Muscle of leg (tissue), 9 donors: ENCODE results near the gene PSME2. TPM values are rescaled to one million over a fixed set of nuclear protein-coding genes. Genes with fewer than 3 reads are reported as not detected.

ENCODE experiments used
- polyA plus RNA-seq, 8 donors: library from polyadenylated mRNA; unstranded; fragments of 120-200 nt; gene quantifications; one replicate each; pipeline versions ENCODE4 v1.2.1 to v1.2.3, GENCODE V29; 2013; ENCODE audit warnings: inconsistent platforms in 1 of 8, low replicate concordance in 1 of 8; ENCODE audit not compliant: insufficient read length in 8 of 8, insufficient read depth in 1 of 8
- total RNA-seq: library from RNA; stranded (reverse); fragments of 120-200 nt; gene quantifications from one replicate; pipeline ENCODE4 v1.2.4, GENCODE V29; 2013

The PSME2 gene
- total and polyA plus RNA-seq, 9 donors, result 82.8 to 100 (median 94.6) TPM

Other genes starting within 250 kb of the PSME2 start
Only the 30 nearest of the 31 such genes appear.
- 14.4 TPM for gene DHRS4, start 192.8 kb downstream of the PSME2 start, total RNA-seq
- gene DHRS4, start 192.8 kb downstream of the PSME2 start, polyA plus RNA-seq, result 10 to 100 TPM; 16.7 to 31.4 (median 26.8) TPM
- gene DHRS4L2, start 157.7 kb downstream of the PSME2 start, total RNA-seq, result 13.7 TPM
- 10 to 100 TPM in 6 of 8 donors, 1 to 10 TPM in 2; 8.8 to 16.3 (median 12.2) TPM for gene DHRS4L2, start 157.7 kb downstream of the PSME2 start, polyA plus RNA-seq
- gene CARMIL3, start 94.6 kb downstream of the PSME2 start, total RNA-seq, result 0.27 TPM
- gene CARMIL3, start 94.6 kb downstream of the PSME2 start, polyA plus RNA-seq, result under 1 TPM; 0.06 to 0.54 (median 0.19) TPM
- gene CPNE6, start 75.0 kb downstream of the PSME2 start, total RNA-seq, result not detected
- under 1 TPM in 2 of 8 donors, not detected in 6; 0.23 to 0.33 TPM for gene CPNE6, start 75.0 kb downstream of the PSME2 start, polyA plus RNA-seq
- 2.5 TPM for gene PCK2, start 52.3 kb downstream of the PSME2 start, total RNA-seq
- 10 to 100 TPM in 1 of 8 donors, 1 to 10 TPM in 7; 3.4 to 15.6 (median 3.9) TPM for gene PCK2, start 52.3 kb downstream of the PSME2 start, polyA plus RNA-seq
- gene DCAF11, start 31.8 kb downstream of the PSME2 start, total RNA-seq, result 43.7 TPM
- gene DCAF11, start 31.8 kb downstream of the PSME2 start, polyA plus RNA-seq, result 10 to 100 TPM; 40.2 to 47.8 (median 42.5) TPM
- 1.6 TPM for gene NRL, start 31.7 kb downstream of the PSME2 start, total RNA-seq
- gene NRL, start 31.7 kb downstream of the PSME2 start, polyA plus RNA-seq, result 1 to 10 TPM in 7 of 8 donors, under 1 TPM in 1; 0.96 to 2.2 (median 1.8) TPM
- 170 TPM for gene FITM1, start 16.0 kb downstream of the PSME2 start, total RNA-seq
- 100 to 1,000 TPM in 7 of 8 donors, 10 to 100 TPM in 1; 80.7 to 168 (median 124) TPM for gene FITM1, start 16.0 kb downstream of the PSME2 start, polyA plus RNA-seq
- gene PSME1, start 10.4 kb downstream of the PSME2 start, total RNA-seq, result 110 TPM
- 100 to 1,000 TPM; 103 to 130 (median 116) TPM for gene PSME1, start 10.4 kb downstream of the PSME2 start, polyA plus RNA-seq
- 29.9 TPM for gene EMC9, start 5.0 kb downstream of the PSME2 start, total RNA-seq
- gene EMC9, start 5.0 kb downstream of the PSME2 start, polyA plus RNA-seq, result 10 to 100 TPM; 22.4 to 40.0 (median 29.4) TPM
- 36.4 TPM for gene RNF31, start 888 bp upstream of the PSME2 start, total RNA-seq
- gene RNF31, start 888 bp upstream of the PSME2 start, polyA plus RNA-seq, result 10 to 100 TPM; 27.3 to 37.0 (median 35.8) TPM
- 24.9 TPM for gene IRF9, start 14.7 kb upstream of the PSME2 start, total RNA-seq
- gene IRF9, start 14.7 kb upstream of the PSME2 start, polyA plus RNA-seq, result 10 to 100 TPM; 24.0 to 36.3 (median 27.3) TPM
- gene REC8, start 25.5 kb upstream of the PSME2 start, total RNA-seq, result 2.1 TPM
- 10 to 100 TPM in 5 of 8 donors, 1 to 10 TPM in 3; 6.7 to 18.1 (median 10.9) TPM for gene REC8, start 25.5 kb upstream of the PSME2 start, polyA plus RNA-seq
- gene IPO4, start 42.2 kb upstream of the PSME2 start, total RNA-seq, result 19.9 TPM
- 10 to 100 TPM; 25.0 to 37.5 (median 29.8) TPM for gene IPO4, start 42.2 kb upstream of the PSME2 start, polyA plus RNA-seq
- 29.6 TPM for gene TM9SF1, start 48.8 kb upstream of the PSME2 start, total RNA-seq
- 10 to 100 TPM; 14.7 to 22.2 (median 20.1) TPM for gene TM9SF1, start 48.8 kb upstream of the PSME2 start, polyA plus RNA-seq
- not detected for gene TSSK4, start 59.1 kb upstream of the PSME2 start, total RNA-seq
- 1 to 10 TPM; 1.6 to 5.5 (median 3.8) TPM for gene TSSK4, start 59.1 kb upstream of the PSME2 start, polyA plus RNA-seq
- 29.8 TPM for gene CHMP4A, start 66.9 kb upstream of the PSME2 start, total RNA-seq
- gene CHMP4A, start 66.9 kb upstream of the PSME2 start, polyA plus RNA-seq, result 10 to 100 TPM; 31.2 to 45.1 (median 41.8) TPM
- 24.9 TPM for gene MDP1, start 69.5 kb upstream of the PSME2 start, total RNA-seq
- gene MDP1, start 69.5 kb upstream of the PSME2 start, polyA plus RNA-seq, result 10 to 100 TPM in 1 of 8 donors, 1 to 10 TPM in 7; 7.4 to 11.6 (median 8.5) TPM
- gene NEDD8, start 85.8 kb upstream of the PSME2 start, total RNA-seq, result 245 TPM
- 100 to 1,000 TPM; 180 to 243 (median 216) TPM for gene NEDD8, start 85.8 kb upstream of the PSME2 start, polyA plus RNA-seq
- gene GMPR2, start 86.3 kb upstream of the PSME2 start, total RNA-seq, result 44.6 TPM
- gene GMPR2, start 86.3 kb upstream of the PSME2 start, polyA plus RNA-seq, result 10 to 100 TPM; 41.9 to 59.7 (median 48.9) TPM
- 35.5 TPM for gene TINF2, start 96.0 kb upstream of the PSME2 start, total RNA-seq
- 10 to 100 TPM; 37.9 to 44.3 (median 40.9) TPM for gene TINF2, start 96.0 kb upstream of the PSME2 start, polyA plus RNA-seq
- gene TGM1, start 116.6 kb upstream of the PSME2 start, total RNA-seq, result 0.71 TPM
- gene TGM1, start 116.6 kb upstream of the PSME2 start, polyA plus RNA-seq, result 1 to 10 TPM in 6 of 8 donors, under 1 TPM in 2; 0.84 to 3.0 (median 1.2) TPM
- 8.5 TPM for gene RABGGTA, start 125.0 kb upstream of the PSME2 start, total RNA-seq
- 10 to 100 TPM; 12.4 to 21.5 (median 14.5) TPM for gene RABGGTA, start 125.0 kb upstream of the PSME2 start, polyA plus RNA-seq
- gene DHRS1, start 153.2 kb upstream of the PSME2 start, total RNA-seq, result 6.9 TPM
- 10 to 100 TPM; 14.5 to 24.5 (median 17.7) TPM for gene DHRS1, start 153.2 kb upstream of the PSME2 start, polyA plus RNA-seq
- 15.7 TPM for gene NOP9, start 153.2 kb upstream of the PSME2 start, total RNA-seq
- 10 to 100 TPM; 18.1 to 23.9 (median 20.3) TPM for gene NOP9, start 153.2 kb upstream of the PSME2 start, polyA plus RNA-seq
- 13.4 TPM for gene CIDEB, start 161.4 kb upstream of the PSME2 start, total RNA-seq
- 10 to 100 TPM in 7 of 8 donors, 1 to 10 TPM in 1; 8.9 to 21.1 (median 15.3) TPM for gene CIDEB, start 161.4 kb upstream of the PSME2 start, polyA plus RNA-seq
- gene LTB4R2, start 163.5 kb upstream of the PSME2 start, total RNA-seq, result 1.9 TPM
- 1 to 10 TPM; 1.1 to 4.4 (median 2.8) TPM for gene LTB4R2, start 163.5 kb upstream of the PSME2 start, polyA plus RNA-seq
- 2.5 TPM for gene LTB4R, start 164.9 kb upstream of the PSME2 start, total RNA-seq
- gene LTB4R, start 164.9 kb upstream of the PSME2 start, polyA plus RNA-seq, result 1 to 10 TPM; 2.1 to 5.9 (median 3.5) TPM
- 7.0 TPM for gene ADCY4, start 188.5 kb upstream of the PSME2 start, total RNA-seq
- gene ADCY4, start 188.5 kb upstream of the PSME2 start, polyA plus RNA-seq, result 10 to 100 TPM in 6 of 8 donors, 1 to 10 TPM in 2; 9.4 to 18.7 (median 13.9) TPM
- 2.0 TPM for gene RIPK3, start 193.4 kb upstream of the PSME2 start, total RNA-seq
- gene RIPK3, start 193.4 kb upstream of the PSME2 start, polyA plus RNA-seq, result 1 to 10 TPM; 1.1 to 3.6 (median 1.3) TPM